Mesothelial cell of epicardium (in vitro differentiated cells): Measurements from ENCODE around the gene RAB11FIP3. TPM values are rescaled to one million over a fixed set of nuclear protein-coding genes. Genes with fewer than 3 reads are reported as not detected.
"Not testable (repeated sequence)": the region's sequence is repeated elsewhere in the genome, so short reads cannot be mapped to it uniquely, and the experiment has no call there.

ENCODE experiments used
- DNase-seq, 2 experiments: peaks; one replicate each; pipeline ENCODE4 v3.0.0; 2021; ENCODE audit warnings: low spot score in 2 of 2; ENCODE audit not compliant: unreplicated experiment in 2 of 2
- H3K27ac Mint-ChIP-seq: 2 replicates; pipeline ENCODE4 v1.8.0; 2021; ENCODE audit warnings: mixed read lengths
- H3K27me3 Mint-ChIP-seq: 2 replicates; pipeline ENCODE4 v1.8.0; 2021; ENCODE audit warnings: low read depth, mixed read lengths
- H3K36me3 Mint-ChIP-seq: 2 replicates; pipeline ENCODE4 v1.8.0; 2021; ENCODE audit warnings: mixed read lengths
- H3K4me1 Mint-ChIP-seq: 2 replicates; pipeline ENCODE4 v1.8.0; 2021; ENCODE audit warnings: mixed read lengths
- H3K4me3 Mint-ChIP-seq: 2 replicates; pipeline ENCODE4 v1.8.0; 2021; ENCODE audit warnings: mild to moderate bottlenecking, moderate library complexity, mixed read lengths
- H3K9me3 Mint-ChIP-seq: 2 replicates; pipeline ENCODE4 v1.8.0; 2021; ENCODE audit warnings: mixed read lengths
- total RNA-seq: library from RNA; stranded (reverse); gene quantifications from 3 replicates; pipeline ENCODE4 v1.2.1, GENCODE V29; 2021
- TF ChIP-seq, protein P1 (sequence below): fragments of 200-600 bp; sonication (generic); IDR thresholded peaks from one replicate; pipeline ENCODE4 v1.5.0; 2021; ENCODE audit warnings: antibody characterized with exemption; ENCODE audit not compliant: unreplicated experiment

The RAB11FIP3 gene
- total RNA-seq, 1 donor from 2014 or later, result 68.8 TPM

DNA sequence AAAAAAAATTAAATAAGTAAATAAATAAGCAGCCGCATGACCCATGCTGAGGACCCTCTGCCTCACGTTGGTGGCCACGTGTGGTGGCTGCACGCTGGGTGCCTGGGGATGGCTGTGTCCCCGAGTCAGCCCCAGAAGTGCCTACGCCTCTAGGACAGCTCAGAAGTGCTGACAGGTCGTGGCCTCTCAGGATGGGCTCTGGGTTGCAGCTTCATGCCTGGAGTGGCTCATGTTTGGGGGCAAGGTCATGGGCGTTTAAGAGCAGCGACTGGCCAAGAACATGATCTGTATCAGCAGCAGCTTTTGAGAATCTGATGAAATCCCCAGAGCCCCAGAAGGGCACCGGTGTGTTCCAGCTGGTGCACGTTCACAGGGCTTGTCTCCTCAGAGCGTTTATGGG, 75.3 kb downstream of the RAB11FIP3 start:
- DNase-seq, result no peak
- no peaks in the 10 kb centered on the region for H3K9me3 Mint-ChIP-seq
- H3K27ac Mint-ChIP-seq, result no peak overlapping the region
- TF ChIP-seq, protein P1, sequence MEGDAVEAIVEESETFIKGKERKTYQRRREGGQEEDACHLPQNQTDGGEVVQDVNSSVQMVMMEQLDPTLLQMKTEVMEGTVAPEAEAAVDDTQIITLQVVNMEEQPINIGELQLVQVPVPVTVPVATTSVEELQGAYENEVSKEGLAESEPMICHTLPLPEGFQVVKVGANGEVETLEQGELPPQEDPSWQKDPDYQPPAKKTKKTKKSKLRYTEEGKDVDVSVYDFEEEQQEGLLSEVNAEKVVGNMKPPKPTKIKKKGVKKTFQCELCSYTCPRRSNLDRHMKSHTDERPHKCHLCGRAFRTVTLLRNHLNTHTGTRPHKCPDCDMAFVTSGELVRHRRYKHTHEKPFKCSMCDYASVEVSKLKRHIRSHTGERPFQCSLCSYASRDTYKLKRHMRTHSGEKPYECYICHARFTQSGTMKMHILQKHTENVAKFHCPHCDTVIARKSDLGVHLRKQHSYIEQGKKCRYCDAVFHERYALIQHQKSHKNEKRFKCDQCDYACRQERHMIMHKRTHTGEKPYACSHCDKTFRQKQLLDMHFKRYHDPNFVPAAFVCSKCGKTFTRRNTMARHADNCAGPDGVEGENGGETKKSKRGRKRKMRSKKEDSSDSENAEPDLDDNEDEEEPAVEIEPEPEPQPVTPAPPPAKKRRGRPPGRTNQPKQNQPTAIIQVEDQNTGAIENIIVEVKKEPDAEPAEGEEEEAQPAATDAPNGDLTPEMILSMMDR, result no peak
- no peaks in the 10 kb centered on the region for H3K27me3 Mint-ChIP-seq
- no peaks in the 10 kb centered on the region for H3K4me1 Mint-ChIP-seq
- H3K4me3 Mint-ChIP-seq, result no peak overlapping the region
- H3K36me3 Mint-ChIP-seq, result peaks cover 13% of the 10 kb centered on the region

DNA sequence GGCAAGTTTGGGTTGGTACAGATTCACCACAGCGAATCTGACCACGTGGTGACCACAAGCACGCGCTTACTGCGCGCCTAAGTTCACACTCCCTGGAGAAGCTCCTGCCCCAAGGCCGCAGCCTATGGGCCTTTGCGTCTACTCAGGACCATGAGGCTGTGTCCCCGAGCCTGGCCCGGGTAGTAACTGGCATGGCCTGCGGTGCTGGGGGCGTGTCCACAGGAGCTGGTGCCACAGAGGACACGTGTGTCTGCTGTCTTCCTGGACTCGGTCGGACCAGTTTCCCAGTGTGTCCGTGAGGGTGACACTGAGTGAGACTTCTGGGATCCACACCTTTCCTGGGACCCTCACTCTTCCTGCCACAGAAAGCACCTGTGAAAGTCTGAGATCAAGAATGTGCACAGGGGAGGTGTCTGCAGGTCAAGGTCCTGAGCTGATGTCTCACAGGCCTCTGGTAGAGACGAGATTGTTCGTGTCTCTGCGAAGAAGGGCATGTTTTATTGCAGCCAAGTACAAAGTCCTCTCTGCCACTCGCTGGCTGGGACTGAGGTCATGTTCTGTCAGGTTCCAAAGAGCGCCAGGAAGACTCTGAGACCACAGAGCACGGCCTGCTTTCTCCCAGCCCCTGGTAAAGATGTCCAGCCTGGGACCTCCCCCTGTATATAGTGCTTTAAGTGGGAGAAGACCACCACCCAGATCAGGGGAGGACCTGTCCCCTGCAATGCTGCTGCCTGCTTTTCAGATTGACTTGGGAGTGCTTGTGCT, 76.9 kb downstream of the RAB11FIP3 start:
- H3K4me1 Mint-ChIP-seq, result no peaks in the 10 kb centered on the region
- no peak overlapping the region for H3K27ac Mint-ChIP-seq
- no peaks in the 10 kb centered on the region for H3K27me3 Mint-ChIP-seq
- H3K4me3 Mint-ChIP-seq, result no peak overlapping the region
- peaks cover 10% of the 10 kb centered on the region for H3K36me3 Mint-ChIP-seq
- TF ChIP-seq, protein P1, result no peak
- no peak for DNase-seq
- H3K9me3 Mint-ChIP-seq, result no peaks in the 10 kb centered on the region

DNA sequence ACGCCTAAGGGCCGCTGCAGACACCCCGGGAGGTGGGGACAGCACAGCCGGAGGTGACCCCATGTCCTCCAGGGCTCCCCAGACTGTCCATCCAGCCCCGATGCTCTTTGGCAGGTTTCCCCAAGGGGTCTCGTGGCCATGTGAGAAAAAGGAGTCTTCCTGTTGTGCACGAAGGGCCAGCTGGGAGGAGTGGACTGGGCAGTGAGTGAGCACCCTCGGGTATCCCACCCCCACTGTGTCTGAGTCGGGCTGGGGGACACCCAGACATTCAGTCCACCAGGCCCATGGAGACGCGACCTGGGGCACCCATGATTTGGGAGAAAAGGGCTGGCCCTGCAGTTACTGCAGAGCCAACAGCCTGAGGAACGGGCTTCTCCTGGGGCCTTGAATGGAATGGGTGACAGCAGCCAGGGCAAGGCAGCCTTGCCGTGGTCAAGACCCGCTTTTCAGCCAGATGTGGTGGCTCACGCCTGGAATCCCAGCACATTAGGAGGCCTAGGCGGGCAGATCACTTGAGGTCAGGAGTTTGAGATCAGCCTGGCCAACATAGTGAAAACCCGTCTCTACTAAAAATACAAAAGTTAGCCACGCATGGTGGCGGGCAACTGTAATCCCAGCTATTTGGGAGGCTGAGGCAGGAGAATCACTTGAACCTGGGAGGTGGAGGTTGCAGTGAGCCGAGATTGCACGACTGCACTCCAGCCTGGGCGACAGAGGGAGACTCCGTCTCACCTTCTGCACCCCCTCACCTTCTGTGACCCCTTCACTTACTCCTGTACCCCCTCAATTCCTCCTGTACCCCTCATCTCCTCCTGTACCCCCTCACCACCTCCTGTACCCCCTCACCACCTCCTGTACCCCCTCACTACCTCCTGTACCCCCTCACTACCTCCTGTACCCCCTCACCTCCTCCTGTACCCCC, 78.0 kb downstream of the RAB11FIP3 start:
- Mint-ChIP-seq H3K9me3 (no peaks in the 10 kb centered on the region), H3K36me3 (peaks cover 5% of the 10 kb centered on the region), H3K4me3 (no peak overlapping the region), H3K27ac (no peak overlapping the region), H3K27me3 (no peaks in the 10 kb centered on the region), H3K4me1 (no peaks in the 10 kb centered on the region)
- DNase-seq, result no peak
- TF ChIP-seq, protein P1, result no peak

DNA sequence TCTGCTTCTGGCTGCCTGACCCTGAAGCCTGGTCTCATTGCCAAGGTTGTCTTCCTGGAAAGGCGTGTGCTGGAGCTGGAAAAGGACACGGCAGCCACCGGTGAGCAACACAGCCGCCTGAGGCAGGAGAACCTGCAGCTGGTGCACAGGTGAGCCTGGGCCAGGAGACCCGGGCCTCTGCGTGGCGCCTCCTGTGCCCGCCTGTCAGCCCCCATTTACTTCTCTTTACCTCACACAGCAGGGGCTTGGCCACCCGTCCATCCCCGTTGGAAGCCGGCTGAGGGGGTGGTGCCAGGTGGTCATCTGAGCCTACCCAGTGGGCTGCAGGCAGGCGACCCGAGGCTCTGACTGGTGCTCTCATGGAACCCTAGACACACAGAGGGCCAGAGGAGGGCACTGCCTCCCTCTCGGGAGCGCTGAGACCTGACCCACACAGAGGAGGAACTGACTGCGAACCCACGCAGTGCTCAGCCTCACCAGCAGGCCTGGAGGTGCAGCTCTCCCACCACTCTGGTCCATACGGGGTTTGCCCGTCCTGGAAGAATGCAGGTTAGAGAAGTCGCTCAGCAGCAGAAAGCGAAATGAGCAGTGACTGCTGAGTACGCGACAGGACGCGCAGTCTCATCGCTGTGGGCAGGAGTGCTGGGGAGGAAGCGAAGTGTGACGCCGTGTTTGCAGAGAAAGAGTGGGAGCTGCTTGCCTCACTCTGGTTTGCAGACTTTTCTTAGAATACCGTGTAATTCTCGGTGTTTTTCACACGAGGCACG, 80.2 kb downstream of the RAB11FIP3 start:
- H3K4me3 Mint-ChIP-seq, result no peak overlapping the region
- H3K36me3 Mint-ChIP-seq, result peaks cover 6% of the 10 kb centered on the region
- H3K27ac Mint-ChIP-seq, result no peak overlapping the region
- DNase-seq, result no peak
- no peaks in the 10 kb centered on the region for H3K27me3 Mint-ChIP-seq
- TF ChIP-seq, protein P1, result no peak
- no peaks in the 10 kb centered on the region for H3K9me3 Mint-ChIP-seq
- H3K4me1 Mint-ChIP-seq, result no peaks in the 10 kb centered on the region

DNA sequence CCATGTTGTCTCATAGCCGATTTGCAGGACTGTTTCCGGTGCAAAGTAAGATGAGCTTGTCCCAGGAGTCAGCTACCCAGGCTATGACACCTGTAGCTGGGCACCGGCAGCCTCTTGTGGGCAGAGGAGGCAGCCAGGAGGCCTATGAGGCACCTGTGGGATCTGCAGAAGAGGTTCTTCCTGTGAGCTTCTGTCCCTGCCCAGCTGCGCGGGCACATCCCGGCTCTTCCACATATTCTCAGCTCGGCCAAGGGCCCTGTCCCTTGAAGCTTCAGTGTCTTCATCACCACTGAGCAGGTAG, 80.7 kb downstream of the RAB11FIP3 start:
- H3K27ac Mint-ChIP-seq, result no peak overlapping the region
- no peaks in the 10 kb centered on the region for H3K4me1 Mint-ChIP-seq
- H3K4me3 Mint-ChIP-seq, result no peak overlapping the region
- H3K36me3 Mint-ChIP-seq, result peaks cover 6% of the 10 kb centered on the region
- H3K9me3 Mint-ChIP-seq, result no peaks in the 10 kb centered on the region
- TF ChIP-seq, protein P1, result no peak
- no peaks in the 10 kb centered on the region for H3K27me3 Mint-ChIP-seq
- DNase-seq, result no peak

DNA sequence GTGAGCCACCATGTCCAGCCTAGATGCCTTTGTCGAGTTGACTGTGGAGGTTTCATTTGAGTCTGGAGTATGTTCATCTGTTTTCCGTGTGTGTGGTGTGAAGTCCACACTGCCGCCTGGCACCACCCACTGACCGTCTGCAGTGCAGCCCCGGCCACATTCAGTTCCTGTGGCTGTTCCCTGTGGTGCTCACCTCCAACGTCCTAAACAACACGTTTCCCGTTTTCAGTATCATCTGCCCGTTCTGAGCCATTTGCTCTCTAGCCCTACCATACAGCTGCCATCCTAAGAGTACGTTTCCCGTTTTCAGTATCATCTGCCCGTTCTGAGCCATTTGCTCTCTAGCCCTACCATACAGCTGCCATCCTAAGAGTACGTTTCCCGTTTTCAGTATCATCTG, 82.1 kb downstream of the RAB11FIP3 start:
- not testable (repeated sequence) for H3K4me3 Mint-ChIP-seq, H3K36me3 Mint-ChIP-seq

More for the DNA sequence above, 82.1 kb downstream of the RAB11FIP3 start:
- DNase-seq, H3K4me1 Mint-ChIP-seq, H3K9me3 Mint-ChIP-seq, H3K27ac Mint-ChIP-seq, H3K27me3 Mint-ChIP-seq: not testable (repeated sequence)
